Neural progenitor cell (in vitro differentiated cells): ENCODE data around the gene PRIM2.
"Not testable (repeated sequence)": the region's sequence is repeated elsewhere in the genome, so short reads cannot be mapped to it uniquely, and the experiment has no call there.

ENCODE experiments used
- EZH2phosphoT487 ChIP-seq: fragments of 200-600 bp; sonication (generic); IDR thresholded peaks from 2 replicates; pipeline ENCODE4 v1.6.1; 2017; ENCODE audit warnings: antibody characterized with exemption
- TF ChIP-seq, protein P1 (sequence below): fragments of 200-600 bp; sonication (generic); IDR thresholded peaks from 2 replicates; pipeline ENCODE4 v1.5.1; 2017; ENCODE audit warnings: antibody characterized with exemption, mild to moderate bottlenecking

DNA sequence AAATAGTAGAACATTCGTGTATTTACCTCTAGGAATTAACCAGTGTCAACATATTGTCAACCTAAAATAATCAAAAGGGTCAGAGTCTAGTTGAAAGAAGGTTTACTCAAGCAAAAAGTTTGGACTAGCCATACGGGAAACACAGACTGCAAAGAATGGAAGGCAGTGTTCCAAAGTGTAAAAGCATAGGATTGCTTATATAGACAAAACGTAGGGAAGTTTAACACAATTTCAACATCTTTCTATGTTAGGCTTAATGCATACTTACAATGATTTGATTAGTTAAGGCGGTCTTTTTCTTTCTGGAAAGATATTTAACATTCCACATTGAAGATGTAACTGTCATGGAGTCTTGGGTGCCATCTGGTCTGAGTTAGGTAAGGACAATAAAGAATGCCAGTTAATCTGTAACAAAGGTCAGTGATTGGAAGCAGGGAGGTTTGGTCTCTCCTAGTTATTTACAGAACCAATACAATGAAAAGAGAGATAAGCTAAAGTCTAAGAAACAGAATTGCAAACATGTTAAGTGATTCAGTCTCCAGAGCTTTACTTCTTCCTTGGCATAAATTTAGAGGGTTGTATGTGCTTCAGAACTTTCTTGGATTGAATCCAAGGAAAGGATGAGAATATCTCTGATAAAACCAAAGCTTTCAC is 183.1 kb downstream of the PRIM2 start:
- TF ChIP-seq, protein P1, sequence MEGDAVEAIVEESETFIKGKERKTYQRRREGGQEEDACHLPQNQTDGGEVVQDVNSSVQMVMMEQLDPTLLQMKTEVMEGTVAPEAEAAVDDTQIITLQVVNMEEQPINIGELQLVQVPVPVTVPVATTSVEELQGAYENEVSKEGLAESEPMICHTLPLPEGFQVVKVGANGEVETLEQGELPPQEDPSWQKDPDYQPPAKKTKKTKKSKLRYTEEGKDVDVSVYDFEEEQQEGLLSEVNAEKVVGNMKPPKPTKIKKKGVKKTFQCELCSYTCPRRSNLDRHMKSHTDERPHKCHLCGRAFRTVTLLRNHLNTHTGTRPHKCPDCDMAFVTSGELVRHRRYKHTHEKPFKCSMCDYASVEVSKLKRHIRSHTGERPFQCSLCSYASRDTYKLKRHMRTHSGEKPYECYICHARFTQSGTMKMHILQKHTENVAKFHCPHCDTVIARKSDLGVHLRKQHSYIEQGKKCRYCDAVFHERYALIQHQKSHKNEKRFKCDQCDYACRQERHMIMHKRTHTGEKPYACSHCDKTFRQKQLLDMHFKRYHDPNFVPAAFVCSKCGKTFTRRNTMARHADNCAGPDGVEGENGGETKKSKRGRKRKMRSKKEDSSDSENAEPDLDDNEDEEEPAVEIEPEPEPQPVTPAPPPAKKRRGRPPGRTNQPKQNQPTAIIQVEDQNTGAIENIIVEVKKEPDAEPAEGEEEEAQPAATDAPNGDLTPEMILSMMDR, result not testable (repeated sequence)
- not testable (repeated sequence) for TF ChIP-seq EZH2phosphoT487
